Measurements from ENCODE around the gene ZSCAN16.

- TF ChIP-seq EZH2 (IDR thresholded peaks at IDR 0.05; ENCODE audit: borderline replicate concordance, control insufficient read depth, low read depth, low read length) (no peak), NBN (IDR thresholded peaks at IDR 0.05) (no peak), CTCF (IDR thresholded peaks at IDR 0.05 in 2 of 3, conservative IDR thresholded peaks at IDR 0.05 in 1 of 3; ENCODE audit: control insufficient read depth in 2 of 3, extremely low read depth in 1 of 3, insufficient read depth in 1 of 3, low read depth in 3 of 3, low read length in 3 of 3) (no peak), ZNF274 (IDR thresholded peaks at IDR 0.05; ENCODE audit: insufficient read depth, insufficient read length) (no peak), EED (IDR thresholded peaks at IDR 0.05; ENCODE audit: low read depth) (no peak), EP300 (IDR thresholded peaks at IDR 0.05; ENCODE audit: borderline replicate concordance in 1 of 2, control insufficient read depth in 1 of 2, low read depth in 2 of 2, low read length in 2 of 2) (no peak), ZBTB40 (IDR thresholded peaks at IDR 0.05; ENCODE audit: borderline replicate concordance) (no peak), SP1 (IDR thresholded peaks at IDR 0.05; ENCODE audit: low read depth, low read length) (no peak), MLLT1 (IDR thresholded peaks at IDR 0.05) (no peak), POLR2AphosphoS5 (IDR thresholded peaks at IDR 0.05; ENCODE audit: low read length) (no peak), GABPA (IDR thresholded peaks at IDR 0.05; ENCODE audit: low read depth) (no peak), CHD4 (IDR thresholded peaks at IDR 0.05) (no peak), TCF12 (IDR thresholded peaks at IDR 0.05; ENCODE audit: low read depth, low read length) (no peak), E4F1 (IDR thresholded peaks at IDR 0.05; ENCODE audit: borderline replicate concordance, partially characterized antibody) (no peak)
Measured at GRCh38 chr6:28121876-28122275, 2.5 kb upstream of the ZSCAN16 start.

Measured in GM12878 (cell line).